ENCODE data around the gene GPRC5C. TPM values are rescaled to one million over a fixed set of nuclear protein-coding genes. Genes with fewer than 3 reads are reported as not detected.

GPRC5C gene
- total RNA-seq, 3 donors from 2014 or later, result 24.3 to 69.2 (median 40.3) TPM

GRCh38 chr17:74473294-74473693, 41.4 kb downstream of the GPRC5C start:
- intact Hi-C loops (cut with DNase I; ENCODE audit: low total_unique reads), result no loop called here
- no peak for DNase-seq (ENCODE audit: low spot score in 2 of 2)
- Histone ChIP-seq H3K4me1 (no peaks in the 10 kb centered on the region), H3K36me3 (no peaks in the 10 kb centered on the region), H3K9me3 (peaks cover 7 to 12% of the 10 kb centered on the region in 2 donors), H3K27me3 (peaks cover 0 to 12% of the 10 kb centered on the region in 2 donors), H3K27ac (no peak overlapping the region), H3K4me3 (no peak overlapping the region)
- TF ChIP-seq, protein P1, sequence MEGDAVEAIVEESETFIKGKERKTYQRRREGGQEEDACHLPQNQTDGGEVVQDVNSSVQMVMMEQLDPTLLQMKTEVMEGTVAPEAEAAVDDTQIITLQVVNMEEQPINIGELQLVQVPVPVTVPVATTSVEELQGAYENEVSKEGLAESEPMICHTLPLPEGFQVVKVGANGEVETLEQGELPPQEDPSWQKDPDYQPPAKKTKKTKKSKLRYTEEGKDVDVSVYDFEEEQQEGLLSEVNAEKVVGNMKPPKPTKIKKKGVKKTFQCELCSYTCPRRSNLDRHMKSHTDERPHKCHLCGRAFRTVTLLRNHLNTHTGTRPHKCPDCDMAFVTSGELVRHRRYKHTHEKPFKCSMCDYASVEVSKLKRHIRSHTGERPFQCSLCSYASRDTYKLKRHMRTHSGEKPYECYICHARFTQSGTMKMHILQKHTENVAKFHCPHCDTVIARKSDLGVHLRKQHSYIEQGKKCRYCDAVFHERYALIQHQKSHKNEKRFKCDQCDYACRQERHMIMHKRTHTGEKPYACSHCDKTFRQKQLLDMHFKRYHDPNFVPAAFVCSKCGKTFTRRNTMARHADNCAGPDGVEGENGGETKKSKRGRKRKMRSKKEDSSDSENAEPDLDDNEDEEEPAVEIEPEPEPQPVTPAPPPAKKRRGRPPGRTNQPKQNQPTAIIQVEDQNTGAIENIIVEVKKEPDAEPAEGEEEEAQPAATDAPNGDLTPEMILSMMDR (IDR thresholded peaks at IDR 0.05), result no peak
- no peak for TF ChIP-seq POLR2AphosphoS5 (IDR thresholded peaks at IDR 0.05)
- no peak for TF ChIP-seq POLR2A (IDR thresholded peaks at IDR 0.05)

DNA sequence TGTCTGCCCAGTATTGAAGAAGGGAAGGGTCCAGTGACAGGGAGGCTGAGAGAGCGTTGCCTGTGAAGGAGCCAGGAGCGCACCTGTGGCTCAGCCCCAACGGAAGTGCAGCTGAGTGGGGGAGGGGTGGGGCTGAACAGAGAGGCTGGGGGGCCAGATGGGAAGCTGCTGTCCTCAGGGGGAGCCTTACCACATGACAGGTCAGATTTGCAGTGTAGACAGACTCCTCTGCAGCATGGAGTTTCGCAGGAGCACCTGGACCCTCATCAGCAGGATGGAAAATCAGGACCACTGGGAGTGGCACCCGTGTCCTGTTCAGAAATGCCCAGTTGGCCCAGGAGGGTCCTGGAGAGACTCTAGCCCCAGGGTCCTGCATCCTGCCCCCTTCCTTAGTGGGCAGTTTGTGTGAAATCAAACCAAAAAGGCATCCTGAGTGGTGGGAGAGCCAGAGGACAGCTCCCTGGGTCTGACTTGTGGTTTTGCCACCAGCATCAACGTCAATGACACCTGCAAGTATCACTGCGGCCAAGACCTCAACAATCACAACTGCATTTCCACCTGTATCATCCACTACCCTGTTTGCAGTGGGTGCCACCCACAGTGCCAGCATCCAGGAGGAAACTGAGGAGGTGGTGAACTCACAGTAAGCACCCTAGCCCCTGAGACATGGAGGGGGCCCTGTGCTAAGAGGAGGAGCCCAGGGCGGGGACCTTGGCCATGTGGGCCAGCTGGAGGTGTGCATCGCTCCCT, 42.3 kb downstream of the GPRC5C start:
- no peaks in the 10 kb centered on the region for H3K36me3 ChIP-seq
- intact Hi-C loops (cut with DNase I; ENCODE audit: low total_unique reads), result no loop called here
- no peak overlapping the region for H3K4me3 ChIP-seq
- TF ChIP-seq POLR2AphosphoS5 (IDR thresholded peaks at IDR 0.05) (no peak), POLR2A (IDR thresholded peaks at IDR 0.05) (no peak)
- TF ChIP-seq, protein P1 (IDR thresholded peaks at IDR 0.05), result no peak
- H3K27ac ChIP-seq, result no peak overlapping the region
- no peaks in the 10 kb centered on the region for H3K4me1 ChIP-seq
- H3K27me3 ChIP-seq, result peaks cover 0 to 12% of the 10 kb centered on the region in 2 donors
- peaks cover 7 to 12% of the 10 kb centered on the region in 2 donors for H3K9me3 ChIP-seq
- DNase-seq (ENCODE audit: low spot score in 2 of 2), result no peak

DNA sequence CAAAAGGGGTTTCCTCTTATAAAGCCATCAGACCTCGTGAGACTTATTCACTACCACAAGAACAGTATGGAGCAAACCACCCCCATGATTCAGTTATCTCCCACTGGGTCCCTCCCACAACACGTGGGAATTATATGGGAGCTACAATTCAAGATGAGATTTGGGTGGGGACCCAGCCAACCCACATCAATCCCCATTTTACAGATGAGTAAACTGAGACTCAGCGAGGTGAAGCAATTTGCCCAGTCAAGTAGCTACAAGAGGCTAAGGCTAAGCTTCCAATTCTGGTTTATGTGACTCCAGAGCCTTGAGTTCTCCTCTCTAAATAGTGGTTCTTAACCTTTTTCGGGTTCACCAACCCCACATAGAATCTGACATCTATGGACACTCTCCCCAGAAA, 43.3 kb downstream of the GPRC5C start:
- intact Hi-C loops (cut with DNase I; ENCODE audit: low total_unique reads), result no loop called here
- DNase-seq (ENCODE audit: low spot score in 2 of 2), result no peak
- TF ChIP-seq, protein P1 (IDR thresholded peaks at IDR 0.05), result no peak
- TF ChIP-seq POLR2A (IDR thresholded peaks at IDR 0.05) (no peak), POLR2AphosphoS5 (IDR thresholded peaks at IDR 0.05) (no peak)

GRCh38 chr17:74477411-74477810, 45.5 kb downstream of the GPRC5C start:
- Histone ChIP-seq H3K4me1 (no peaks in the 10 kb centered on the region), H3K27me3 (peaks cover 0 to 18% of the 10 kb centered on the region in 2 donors), H3K27ac (no peak overlapping the region), H3K4me3 (no peak overlapping the region), H3K36me3 (no peaks in the 10 kb centered on the region), H3K9me3 (peaks cover 7 to 12% of the 10 kb centered on the region in 2 donors)
- TF ChIP-seq, protein P1 (IDR thresholded peaks at IDR 0.05), result no peak
- no peak for TF ChIP-seq POLR2AphosphoS5 (IDR thresholded peaks at IDR 0.05)
- TF ChIP-seq POLR2A (IDR thresholded peaks at IDR 0.05), result no peak
- intact Hi-C loops (cut with DNase I; ENCODE audit: low total_unique reads), result no loop called here
- no peak for DNase-seq (ENCODE audit: low spot score in 2 of 2)

More for the DNA sequence above, 43.3 kb downstream of the GPRC5C start:
- Histone ChIP-seq H3K9me3 (peaks cover 7 to 12% of the 10 kb centered on the region in 2 donors), H3K36me3 (no peaks in the 10 kb centered on the region), H3K4me3 (no peak overlapping the region), H3K4me1 (no peaks in the 10 kb centered on the region), H3K27ac (no peak overlapping the region), H3K27me3 (peaks cover 0 to 16% of the 10 kb centered on the region in 2 donors)

- DNase-seq (ENCODE audit: low spot score in 2 of 2), result no peak
- H3K27me3 ChIP-seq, result peaks cover 0 to 9% of the 10 kb centered on the region in 2 donors
- H3K36me3 ChIP-seq, result no peaks in the 10 kb centered on the region
- intact Hi-C loops (cut with DNase I; ENCODE audit: low total_unique reads), result no loop called here
- TF ChIP-seq POLR2A (IDR thresholded peaks at IDR 0.05) (no peak), POLR2AphosphoS5 (IDR thresholded peaks at IDR 0.05) (no peak)
- TF ChIP-seq, protein P1 (IDR thresholded peaks at IDR 0.05), result no peak
- H3K9me3 ChIP-seq, result peaks cover 7 to 12% of the 10 kb centered on the region in 2 donors
- H3K27ac ChIP-seq, result no peak overlapping the region
- no peaks in the 10 kb centered on the region for H3K4me1 ChIP-seq
- H3K4me3 ChIP-seq, result no peak overlapping the region
These were observed 46.7 kb downstream of the GPRC5C start for GRCh38 chr17:74478420-74479100.
